H9 (cell line): ENCODE results near the gene PNPLA6. TPM values are rescaled to one million over a fixed set of nuclear protein-coding genes. Genes with fewer than 3 reads are reported as not detected.
A peak's percentile ranks its signal among the peaks of the same experiment; 100 is the strongest.

Source experiments
- DNase-seq: peaks from one replicate; pipeline ENCODE4 v3.0.0-alpha.2; 2017
- H2AFZ ChIP-seq: one replicate; pipeline ENCODE4 v1.6.1; 2013; ENCODE audit warnings: mild to moderate bottlenecking, low read length, control low read depth, moderate library complexity
- H2AK5ac ChIP-seq: 2 replicates; pipeline ENCODE4 v1.6.1; 2013; ENCODE audit warnings: low read length, control low read depth, mixed read lengths; ENCODE audit not compliant: insufficient read length
- H2BK120ac ChIP-seq: one replicate; pipeline ENCODE4 v1.6.1; 2013; ENCODE audit warnings: low read depth, mild to moderate bottlenecking, low read length, control low read depth, inconsistent platforms; ENCODE audit not compliant: poor library complexity, severe bottlenecking
- H2BK12ac ChIP-seq: 2 replicates; pipeline ENCODE4 v1.6.1; 2013; ENCODE audit warnings: low read length, control low read depth, mixed read lengths, low read depth; ENCODE audit not compliant: insufficient read length
- H2BK15ac ChIP-seq: 2 replicates; pipeline ENCODE4 v1.6.1; 2013; ENCODE audit warnings: low read depth, low read length, control low read depth
- H2BK20ac ChIP-seq: one replicate; pipeline ENCODE4 v1.6.1; 2013; ENCODE audit warnings: low read depth, mild to moderate bottlenecking, low read length, control low read depth, inconsistent platforms; ENCODE audit not compliant: poor library complexity, severe bottlenecking
- H2BK5ac ChIP-seq: 2 replicates; pipeline ENCODE4 v1.6.1; 2013; ENCODE audit warnings: low read length, control low read depth, mixed read lengths; ENCODE audit not compliant: insufficient read length
- H3K14ac ChIP-seq: 2 replicates; pipeline ENCODE4 v1.6.1; 2013; ENCODE audit warnings: low read length, control low read depth; ENCODE audit not compliant: insufficient read depth
- H3K18ac ChIP-seq: 2 replicates; pipeline ENCODE4 v1.6.1; 2013; ENCODE audit warnings: low read depth, mild to moderate bottlenecking, mixed read lengths, low read length, control low read depth; ENCODE audit not compliant: insufficient read length
- H3K23ac ChIP-seq: 2 replicates; pipeline ENCODE4 v1.6.1; 2013; ENCODE audit warnings: low read length, control low read depth, mixed read lengths, low read depth; ENCODE audit not compliant: insufficient read length
- H3K23me2 ChIP-seq: 2 replicates; pipeline ENCODE4 v1.6.1; 2013; ENCODE audit warnings: low read depth, mild to moderate bottlenecking, mixed read lengths, low read length, control low read depth; ENCODE audit not compliant: insufficient read length, poor library complexity, severe bottlenecking
- H3K27ac ChIP-seq: 2 replicates; pipeline ENCODE4 v1.5.1; 2013; ENCODE audit warnings: low read length, control low read depth, mixed read lengths, low read depth; ENCODE audit not compliant: insufficient read length
- H3K27me3 ChIP-seq: 2 replicates; pipeline ENCODE4 v1.6.1; 2013; ENCODE audit warnings: low read length, control low read depth, inconsistent platforms; ENCODE audit not compliant: insufficient read depth
- H3K4ac ChIP-seq: 2 replicates; pipeline ENCODE4 v1.6.1; 2013; ENCODE audit warnings: low read depth, mild to moderate bottlenecking, control low read depth, inconsistent platforms, low read length, moderate library complexity
- H3K4me1 ChIP-seq: 2 replicates; pipeline ENCODE4 v1.6.1; 2013; ENCODE audit warnings: low read length, control low read depth, inconsistent platforms; ENCODE audit not compliant: insufficient read depth
- H3K4me2 ChIP-seq: 2 replicates; pipeline ENCODE4 v1.6.1; 2013; ENCODE audit warnings: low read length, control low read depth, mixed read lengths; ENCODE audit not compliant: insufficient read length, insufficient read depth
- H3K56ac ChIP-seq: 2 replicates; pipeline ENCODE4 v1.6.1; 2013; ENCODE audit warnings: low read depth, mild to moderate bottlenecking, mixed read lengths, low read length, control low read depth; ENCODE audit not compliant: insufficient read length
- H3K79me1 ChIP-seq: 2 replicates; pipeline ENCODE4 v1.6.1; 2013; ENCODE audit warnings: low read depth, mild to moderate bottlenecking, moderate library complexity, low read length, control low read depth, inconsistent platforms; ENCODE audit not compliant: insufficient read depth, poor library complexity, severe bottlenecking
- H3K79me2 ChIP-seq: 2 replicates; pipeline ENCODE4 v1.6.1; 2013; ENCODE audit warnings: low read length, control low read depth, inconsistent platforms; ENCODE audit not compliant: insufficient read depth
- H3K9ac ChIP-seq: 2 replicates; pipeline ENCODE4 v1.6.1; 2013; ENCODE audit warnings: low read length, control low read depth, mixed read lengths; ENCODE audit not compliant: insufficient read length; ENCODE audit errors: extremely low read depth
- H3K9me3 ChIP-seq: one replicate; pipeline ENCODE4 v1.6.1; 2013; ENCODE audit warnings: low read depth, low read length, inconsistent platforms; ENCODE audit not compliant: control insufficient read depth
- H3T11ph ChIP-seq: one replicate; pipeline ENCODE4 v1.6.1; 2013; ENCODE audit warnings: mild to moderate bottlenecking, low read length, control low read depth, inconsistent platforms
- H4K20me1 ChIP-seq: one replicate; pipeline ENCODE4 v1.6.1; 2013; ENCODE audit not compliant: control insufficient read depth, insufficient read length, insufficient read depth
- H4K5ac ChIP-seq: 2 replicates; pipeline ENCODE4 v1.6.1; 2013; ENCODE audit warnings: low read depth, mild to moderate bottlenecking, mixed read lengths, low read length, control low read depth; ENCODE audit not compliant: insufficient read length
- H4K8ac ChIP-seq: replicated peaks from 2 replicates; pipeline ENCODE4 v1.6.1; 2013; ENCODE audit warnings: low read length, control low read depth, mixed read lengths, low read depth; ENCODE audit not compliant: insufficient read length
- H4K91ac ChIP-seq: 2 replicates; pipeline ENCODE4 v1.6.1; 2013; ENCODE audit warnings: low read depth, mild to moderate bottlenecking, moderate library complexity, mixed read lengths, low read length, control low read depth; ENCODE audit not compliant: insufficient read length
- H3K27ac Mint-ChIP-seq, 3 experiments: 2 replicates in 2 of 3; 3 replicates in 1 of 3; pipeline ENCODE4 v1.8.0; 2020 to 2021; ENCODE audit warnings: mixed read lengths in 3 of 3, mild to moderate bottlenecking in 1 of 3, moderate library complexity in 1 of 3
- H3K27me3 Mint-ChIP-seq: 2 replicates; pipeline ENCODE4 v1.8.0; 2021; ENCODE audit warnings: low read depth, mild to moderate bottlenecking, moderate library complexity, mixed read lengths
- H3K36me3 Mint-ChIP-seq, 3 experiments: 2 replicates in 2 of 3; 3 replicates in 1 of 3; pipeline ENCODE4 v1.8.0; 2020 to 2021; ENCODE audit warnings: low read depth in 3 of 3, mixed read lengths in 3 of 3; ENCODE audit not compliant: insufficient read depth in 1 of 3
- H3K4me1 Mint-ChIP-seq, 2 experiments: 2 replicates each; pipeline ENCODE4 v1.8.0; 2020; ENCODE audit warnings: mixed read lengths in 2 of 2
- H3K4me3 Mint-ChIP-seq, 2 experiments: 2 replicates in 1 of 2; 3 replicates in 1 of 2; pipeline ENCODE4 v1.8.0; 2020 to 2021; ENCODE audit warnings: mild to moderate bottlenecking in 2 of 2, mixed read lengths in 2 of 2, moderate library complexity in 1 of 2
- H3K9me3 Mint-ChIP-seq, 2 experiments: 2 replicates in 1 of 2; 3 replicates in 1 of 2; pipeline ENCODE4 v1.8.0; 2020; ENCODE audit warnings: mild to moderate bottlenecking in 2 of 2, mixed read lengths in 2 of 2, moderate library complexity in 1 of 2
- CTCF ChIP-seq: fragments of 200-600 bp; sonication (generic); conservative IDR thresholded peaks from 3 replicates; pipeline ENCODE4 v1.8.0; 2021; ENCODE audit warnings: antibody characterized with exemption, mild to moderate bottlenecking
- WGBS: extraction: QIAGEN DNeasy Blood & Tissue Kit; methylation state at CpG from one replicate; pipeline ENCODE4 v1.1.7; 2013; ENCODE audit warnings: missing lambda C conversion rate, low lambda C conversion rate, mixed read lengths; ENCODE audit not compliant: insufficient read length; ENCODE audit errors: extremely low coverage; 5-methylcytosine and 5-hydroxymethylcytosine counted together
- total RNA-seq: library from RNA; stranded (reverse); gene quantifications from 2 replicates; pipeline ENCODE4 v1.2.1, GENCODE V29; 2021

Gene PNPLA6
- total RNA-seq, 1 experiment from 2014 or later: 130 TPM

- no CpG with 5 or more reads among the region's 5 CpGs for WGBS
- H2BK12ac ChIP-seq: no peak overlapping the region
Observed at GRCh38 chr19:7513809-7514642, 21.5 kb upstream of the PNPLA6 start.

More at GRCh38 chr19:7513809-7514642, 21.5 kb upstream of the PNPLA6 start:
- Histone ChIP-seq H2BK120ac (no peak overlapping the region), H3K56ac (no peak overlapping the region), H2BK20ac (no peak overlapping the region), H3K79me2 (0 out of 2 replicates have a peak, but pooled peaks cover 2% of the 10 kb centered on the region), H3K9me3 (no peaks in the 10 kb centered on the region), H3K9ac (no peak overlapping the region), H2BK15ac (no peak overlapping the region), H3K23me2 (peaks cover 8% of the 10 kb centered on the region), H3K14ac (no peak overlapping the region), H3K4me2 (no peak overlapping the region), H3K23ac (no peak overlapping the region), H4K20me1 (no peaks in the 10 kb centered on the region), H2AK5ac (no peak overlapping the region), H3T11ph (no peak overlapping the region), H3K27me3 (no peaks in the 10 kb centered on the region), H3K4ac (no peak overlapping the region), H2AFZ (no peak overlapping the region), H4K8ac (no peak overlapping the region), H2BK5ac (no peak overlapping the region), H3K27ac (no peak overlapping the region), H4K5ac (no peak overlapping the region), H3K4me1 (0 out of 2 replicates have a peak, but pooled peaks cover 4% of the 10 kb centered on the region), H3K79me1 (no peaks in the 10 kb centered on the region), H3K18ac (no peak overlapping the region), H4K91ac (no peak overlapping the region)
- Mint-ChIP-seq H3K4me3 (peak overlapping the region in 1 of 2 experiments; percentile 25; a peak in 2 of 5 replicates), H3K27ac (no peak overlapping the region), H3K9me3 (no peaks in the 10 kb centered on the region; a peak in 1 of 5 replicates), H3K4me1 (peaks cover 11 to 24% of the 10 kb centered on the region in 2 experiments), H3K36me3 (peaks cover 0 to 9% (median 6%) of the 10 kb centered on the region in 3 experiments; a peak in 4 of 7 replicates), H3K27me3 (peaks cover 14% of the 10 kb centered on the region)
- DNase-seq: no peak
- no peak for TF ChIP-seq CTCF
